ENCODE results near the gene PDCD4.

The PDCD4 gene

GRCh38 chr10:110847374-110847773, 24.4 kb upstream of the PDCD4 start:
- no peak overlapping the region for H3K27ac ChIP-seq (ENCODE audit: low read depth, low read length)

GRCh38 chr10:110848106-110848505, 23.6 kb upstream of the PDCD4 start:
- H3K4me3 ChIP-seq (ENCODE audit: low read length): no peak overlapping the region
- no peaks in the 10 kb centered on the region for H3K9me2 ChIP-seq (replicated peaks; ENCODE audit: control insufficient read depth, low read length)
- no peaks in the 10 kb centered on the region for H4K20me1 ChIP-seq (ENCODE audit: control insufficient read depth, insufficient read depth, low read depth, low read length)
- H3K27me3 ChIP-seq (ENCODE audit: control insufficient read depth, low read length): no peaks in the 10 kb centered on the region
- H3F3A ChIP-seq (ENCODE audit: control insufficient read depth, insufficient read depth): peaks cover 7% of the 10 kb centered on the region; the same call in 1 of the 2 replicates
- H3K4me1 ChIP-seq (ENCODE audit: control insufficient read depth, low read length): peaks cover 75% of the 10 kb centered on the region
- H3K9me3 ChIP-seq (ENCODE audit: control insufficient read depth, insufficient read depth, low read length): no peaks in the 10 kb centered on the region
- no peaks in the 10 kb centered on the region for H3K36me3 ChIP-seq (ENCODE audit: control insufficient read depth, low read length)
- no peak overlapping the region for H3K27ac ChIP-seq (ENCODE audit: low read depth, low read length)
- H3K79me2 ChIP-seq (ENCODE audit: control insufficient read depth, low read length): 0 out of 2 replicates have a peak, but pooled peaks cover 6% of the 10 kb centered on the region
- TF ChIP-seq EZH2phosphoT487 (IDR thresholded peaks at IDR 0.05; ENCODE audit: borderline replicate concordance, low read length) (no peak), CTCF (IDR thresholded peaks at IDR 0.05; ENCODE audit: low read depth, low read length, poor library complexity, severe bottlenecking) (no peak)
- H3K4me2 ChIP-seq (ENCODE audit: low read length): no peak overlapping the region

More at GRCh38 chr10:110847374-110847773, 24.4 kb upstream of the PDCD4 start:
- H3K9me2 ChIP-seq (replicated peaks; ENCODE audit: control insufficient read depth, low read length): no peaks in the 10 kb centered on the region
- no peaks in the 10 kb centered on the region for H4K20me1 ChIP-seq (ENCODE audit: control insufficient read depth, insufficient read depth, low read depth, low read length)
- H3F3A ChIP-seq (ENCODE audit: control insufficient read depth, insufficient read depth): peaks cover 12% of the 10 kb centered on the region; the same call in 1 of the 2 replicates
- no peak for TF ChIP-seq EZH2phosphoT487 (IDR thresholded peaks at IDR 0.05; ENCODE audit: borderline replicate concordance, low read length)
- no peak for TF ChIP-seq CTCF (IDR thresholded peaks at IDR 0.05; ENCODE audit: low read depth, low read length, poor library complexity, severe bottlenecking)
- H3K36me3 ChIP-seq (ENCODE audit: control insufficient read depth, low read length): 0 out of 2 replicates have a peak, but pooled peaks cover under 1% of the 10 kb centered on the region
- peaks cover 75% of the 10 kb centered on the region for H3K4me1 ChIP-seq (ENCODE audit: control insufficient read depth, low read length)
- H3K79me2 ChIP-seq (ENCODE audit: control insufficient read depth, low read length): 0 out of 2 replicates have a peak, but pooled peaks cover 6% of the 10 kb centered on the region
- H3K4me2 ChIP-seq (ENCODE audit: low read length): no peak overlapping the region
- no peak overlapping the region for H3K4me3 ChIP-seq (ENCODE audit: low read length)
- H3K9me3 ChIP-seq (ENCODE audit: control insufficient read depth, insufficient read depth, low read length): no peaks in the 10 kb centered on the region
- no peaks in the 10 kb centered on the region for H3K27me3 ChIP-seq (ENCODE audit: control insufficient read depth, low read length)

- no peak overlapping the region for H3K4me3 ChIP-seq (ENCODE audit: low read length)
- TF ChIP-seq CTCF (IDR thresholded peaks at IDR 0.05; ENCODE audit: low read depth, low read length, poor library complexity, severe bottlenecking) (no peak), EZH2phosphoT487 (IDR thresholded peaks at IDR 0.05; ENCODE audit: borderline replicate concordance, low read length) (no peak)
- no peaks in the 10 kb centered on the region; the same call in 1 of the 2 replicates for H3K9me3 ChIP-seq (ENCODE audit: control insufficient read depth, insufficient read depth, low read length)
- H4K20me1 ChIP-seq (ENCODE audit: control insufficient read depth, insufficient read depth, low read depth, low read length): no peaks in the 10 kb centered on the region
- H3K4me2 ChIP-seq (ENCODE audit: low read length): no peak overlapping the region
- no peaks in the 10 kb centered on the region for H3K27me3 ChIP-seq (ENCODE audit: control insufficient read depth, low read length)
- H3K79me2 ChIP-seq (ENCODE audit: control insufficient read depth, low read length): no peaks in the 10 kb centered on the region
- H3K36me3 ChIP-seq (ENCODE audit: control insufficient read depth, low read length): no peaks in the 10 kb centered on the region
- H3K9me2 ChIP-seq (replicated peaks; ENCODE audit: control insufficient read depth, low read length): no peaks in the 10 kb centered on the region
- peaks cover 74% of the 10 kb centered on the region for H3K4me1 ChIP-seq (ENCODE audit: control insufficient read depth, low read length)
- no peak overlapping the region for H3K27ac ChIP-seq (ENCODE audit: low read depth, low read length)
- H3F3A ChIP-seq (ENCODE audit: control insufficient read depth, insufficient read depth): peaks cover 3% of the 10 kb centered on the region
These were observed 21.6 kb upstream of the PDCD4 start for GRCh38 chr10:110850099-110850498.

All from DOHH2 (cell line).